Fibroblast of the aortic adventitia (primary cell): ENCODE data around the gene ARMC9. TPM values are rescaled to one million over a fixed set of nuclear protein-coding genes. Genes with fewer than 3 reads are reported as not detected.
"Not testable (repeated sequence)": the region's sequence is repeated elsewhere in the genome, so short reads cannot be mapped to it uniquely, and the experiment has no call there.

Source experiments
- DNase-seq: peaks from one replicate; pipeline ENCODE4 v3.0.0-alpha.2; 2010; ENCODE audit warnings: low read depth
- H3K4me3 ChIP-seq: 2 replicates; pipeline ENCODE4 v1.5.1; 2011; ENCODE audit warnings: low read depth, mild to moderate bottlenecking, control low read depth, low read length, moderate library complexity
- total RNA-seq: library from RNA; depleted of rRNA; stranded (reverse); fragments of >200 nt; gene quantifications from 2 replicates; pipeline ENCODE4 v1.2.3, GENCODE V29; 2012; ENCODE audit warnings: low replicate concordance
- TF ChIP-seq, protein P1 (sequence below): IDR thresholded peaks from 2 replicates; pipeline ENCODE4 v1.5.1; 2011; ENCODE audit warnings: mild to moderate bottlenecking, low read length, control low read depth, inconsistent platforms; ENCODE audit not compliant: insufficient read depth

The ARMC9 gene
- total RNA-seq, 1 donor, result 94.4 TPM

DNA sequence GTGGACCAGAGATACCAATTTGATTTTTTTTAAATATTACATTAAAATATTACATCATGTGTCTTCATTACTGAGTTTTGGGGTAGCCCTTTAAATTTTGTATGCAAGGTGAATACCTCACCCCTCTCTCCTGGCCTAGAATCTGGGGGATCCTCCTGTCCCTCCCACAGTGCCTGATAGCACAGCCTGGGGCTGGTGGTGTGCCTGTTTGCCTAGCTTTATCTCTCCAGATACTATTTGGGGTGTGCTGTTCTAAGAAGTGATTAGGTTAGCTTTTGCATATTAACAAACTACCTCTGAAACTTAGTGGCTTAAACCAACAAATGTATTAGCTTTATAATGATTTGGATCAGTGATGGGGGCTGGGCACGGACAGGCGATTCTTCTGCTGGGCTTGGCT is 176.3 kb downstream of the ARMC9 start:
- no peak for DNase-seq
- TF ChIP-seq, protein P1, sequence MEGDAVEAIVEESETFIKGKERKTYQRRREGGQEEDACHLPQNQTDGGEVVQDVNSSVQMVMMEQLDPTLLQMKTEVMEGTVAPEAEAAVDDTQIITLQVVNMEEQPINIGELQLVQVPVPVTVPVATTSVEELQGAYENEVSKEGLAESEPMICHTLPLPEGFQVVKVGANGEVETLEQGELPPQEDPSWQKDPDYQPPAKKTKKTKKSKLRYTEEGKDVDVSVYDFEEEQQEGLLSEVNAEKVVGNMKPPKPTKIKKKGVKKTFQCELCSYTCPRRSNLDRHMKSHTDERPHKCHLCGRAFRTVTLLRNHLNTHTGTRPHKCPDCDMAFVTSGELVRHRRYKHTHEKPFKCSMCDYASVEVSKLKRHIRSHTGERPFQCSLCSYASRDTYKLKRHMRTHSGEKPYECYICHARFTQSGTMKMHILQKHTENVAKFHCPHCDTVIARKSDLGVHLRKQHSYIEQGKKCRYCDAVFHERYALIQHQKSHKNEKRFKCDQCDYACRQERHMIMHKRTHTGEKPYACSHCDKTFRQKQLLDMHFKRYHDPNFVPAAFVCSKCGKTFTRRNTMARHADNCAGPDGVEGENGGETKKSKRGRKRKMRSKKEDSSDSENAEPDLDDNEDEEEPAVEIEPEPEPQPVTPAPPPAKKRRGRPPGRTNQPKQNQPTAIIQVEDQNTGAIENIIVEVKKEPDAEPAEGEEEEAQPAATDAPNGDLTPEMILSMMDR, result no peak
- H3K4me3 ChIP-seq, result no peak overlapping the region

DNA sequence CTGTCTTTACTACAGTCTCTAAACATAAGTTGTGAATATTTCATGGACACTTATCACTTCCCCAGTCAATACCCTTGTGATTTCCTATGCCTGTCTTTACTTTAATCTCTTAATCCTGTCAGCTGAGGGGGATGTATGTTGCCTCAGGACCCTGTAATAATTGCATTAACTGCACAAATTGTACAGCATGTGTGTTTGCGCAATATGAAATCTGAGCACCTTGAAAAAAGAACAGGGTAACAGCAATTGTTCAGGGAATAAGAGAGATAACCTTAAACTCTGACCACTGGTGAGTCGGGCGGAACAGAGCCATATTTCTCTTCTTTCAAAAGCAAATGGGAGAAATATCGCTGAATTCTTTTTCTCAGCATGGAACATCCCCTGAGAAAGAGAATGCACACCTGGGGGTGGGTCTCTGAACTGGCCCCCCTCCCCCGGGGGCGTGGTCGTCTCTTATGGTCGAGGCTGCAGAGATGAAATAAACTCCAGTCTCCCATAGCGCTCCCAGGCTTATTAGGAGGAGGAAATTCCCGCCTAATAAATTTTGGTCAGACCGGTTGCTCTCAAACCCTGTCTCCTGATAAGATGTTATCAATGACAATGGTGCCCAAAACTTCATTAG is 177.7 kb downstream of the ARMC9 start:
- not testable (repeated sequence) for H3K4me3 ChIP-seq, DNase-seq

DNA sequence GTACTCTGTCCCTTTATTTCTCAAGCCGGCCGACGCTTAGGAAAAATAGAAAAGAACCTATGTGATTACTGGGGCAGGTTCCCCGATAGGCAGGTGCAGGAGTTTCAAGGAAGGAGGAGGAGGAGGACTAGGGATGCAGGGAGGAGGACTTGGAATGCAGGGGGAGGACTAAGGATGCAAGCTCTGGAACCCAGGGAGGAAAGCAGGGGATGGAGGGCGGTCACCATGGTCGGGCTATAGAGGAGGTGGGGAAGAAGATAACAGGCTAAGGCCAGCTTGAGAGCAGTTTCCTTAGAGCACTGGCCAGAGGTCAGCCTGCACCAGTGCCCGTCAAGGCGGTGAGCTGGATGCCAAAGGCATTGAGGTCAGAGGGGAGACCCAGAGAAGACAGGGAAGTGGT is 178.4 kb downstream of the ARMC9 start:
- TF ChIP-seq, protein P1, result no peak
- H3K4me3 ChIP-seq, result no peak overlapping the region
- no peak for DNase-seq

DNA sequence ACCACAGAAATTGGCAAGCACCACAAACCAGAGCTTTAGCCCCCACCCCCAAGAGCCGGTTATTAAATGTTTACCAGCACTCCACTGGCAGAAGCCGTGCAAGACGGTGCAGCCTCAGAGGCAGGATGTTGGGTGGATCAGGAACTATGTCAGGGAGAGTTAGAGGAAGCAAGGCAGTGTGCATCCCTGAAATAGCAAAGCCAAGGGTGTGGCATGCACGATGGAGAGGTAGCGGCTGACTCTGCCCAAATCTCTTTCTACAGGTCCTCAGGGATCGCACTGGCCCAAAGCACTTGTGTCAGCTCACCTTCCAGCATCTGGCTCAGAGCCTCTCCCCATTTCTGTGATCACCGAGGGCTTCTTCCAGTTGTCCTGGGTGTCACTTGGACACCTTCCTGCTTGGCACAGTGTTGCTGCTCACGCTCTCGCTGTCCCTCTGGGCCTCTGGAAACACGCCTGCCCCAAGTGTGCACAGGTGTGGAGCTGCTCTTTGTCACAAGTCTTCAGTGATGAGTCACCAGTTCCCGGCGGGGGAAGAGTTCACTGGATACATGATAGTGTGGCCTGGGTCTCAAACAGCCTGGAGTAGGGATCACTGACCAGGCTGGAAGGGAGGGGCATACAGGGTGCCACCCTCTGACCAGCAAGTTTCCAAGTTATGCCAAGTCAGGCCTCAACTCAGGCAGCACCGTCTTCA is 179.7 kb downstream of the ARMC9 start:
- no peak for DNase-seq
- H3K4me3 ChIP-seq, result no peak overlapping the region
- TF ChIP-seq, protein P1, result no peak

DNA sequence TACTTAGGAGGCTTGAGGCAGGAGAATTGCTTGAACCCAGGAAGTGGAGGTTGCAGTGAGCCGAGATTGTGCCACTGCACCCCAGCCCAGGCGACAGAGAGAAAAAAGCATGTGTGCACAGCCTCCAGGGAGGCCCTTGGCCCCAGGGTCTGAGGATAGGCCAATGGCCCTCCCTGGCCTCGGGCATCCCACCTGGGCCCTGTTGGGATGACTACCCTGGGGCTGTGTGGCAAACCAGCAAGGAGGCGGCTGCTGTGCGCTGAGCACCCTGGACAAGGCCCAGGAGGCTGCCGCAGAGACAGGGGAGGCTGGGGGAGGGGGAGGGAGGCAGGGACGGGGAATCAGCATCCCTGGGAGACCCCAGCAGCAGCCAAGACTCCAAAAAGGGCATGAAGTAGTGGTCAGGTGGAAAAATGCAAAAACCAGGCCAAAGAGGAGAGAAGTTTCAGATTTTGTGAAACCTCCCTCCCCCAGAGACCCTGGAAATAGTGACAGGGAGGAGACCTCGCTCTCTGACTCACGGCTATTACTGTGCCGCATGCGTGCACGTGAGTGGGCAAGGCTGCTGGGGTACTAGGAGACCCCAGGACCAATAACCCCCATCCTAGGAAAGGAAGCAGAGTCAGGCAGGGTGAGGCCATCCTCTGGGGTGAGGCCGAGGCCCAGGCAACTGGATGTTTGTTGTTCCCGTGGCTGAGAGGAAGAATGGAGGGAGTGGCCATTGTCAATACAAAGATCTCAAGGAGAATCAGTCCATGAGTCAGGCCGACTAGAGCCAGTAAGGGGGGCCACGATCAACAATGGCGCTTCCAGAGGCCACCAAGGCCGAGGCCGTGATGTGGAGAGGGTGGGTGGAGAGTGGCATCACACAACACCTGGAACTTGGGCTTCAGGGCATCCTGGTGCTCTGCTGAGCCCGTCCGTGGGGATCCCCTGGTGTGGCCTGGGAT is 181.1 kb downstream of the ARMC9 start:
- DNase-seq, result no peak
- TF ChIP-seq, protein P1, result no peak
- no peak overlapping the region for H3K4me3 ChIP-seq

DNA sequence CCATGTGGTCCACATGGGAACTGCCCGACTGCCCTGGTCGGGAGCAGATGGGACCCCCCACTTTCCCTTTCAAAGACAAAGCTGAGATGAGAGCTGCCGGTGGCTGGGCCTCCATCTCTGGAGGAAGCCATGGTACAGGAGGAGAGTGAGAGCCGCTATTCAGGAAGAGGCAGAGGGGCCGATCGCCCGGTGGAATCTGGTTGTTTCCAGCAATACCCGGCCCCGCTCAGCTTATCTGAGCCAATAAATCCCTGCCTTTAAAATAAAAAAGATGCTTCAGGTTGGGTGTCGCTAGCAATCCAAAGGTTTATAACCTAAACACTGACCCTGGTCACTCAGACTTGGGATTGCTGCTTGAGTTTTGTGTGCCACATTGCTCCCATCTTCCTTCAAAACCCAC is 181.9 kb downstream of the ARMC9 start:
- DNase-seq, result no peak
- H3K4me3 ChIP-seq, result no peak overlapping the region
- TF ChIP-seq, protein P1, result no peak
